Esophagus squamous epithelium (tissue), 5 donors: Measurements from ENCODE around the gene KLHL21. TPM values are rescaled to one million over a fixed set of nuclear protein-coding genes. Genes with fewer than 3 reads are reported as not detected.
A peak's percentile ranks its signal among the peaks of the same experiment; 100 is the strongest.

Experiments used
- DNase-seq: peaks from one replicate; lab custom pipeline; 2025; lab: John Stamatoyannopoulos, UW
- H3K27ac ChIP-seq, 4 donors: fragments of 200-600 bp; sonication (generic); one replicate each; pipeline ENCODE4 v1.5.1; 2016 to 2019; ENCODE audit warnings: mild to moderate bottlenecking in 1 of 4
- H3K27me3 ChIP-seq, 4 donors: fragments of 200-600 bp; sonication (generic); 1 replicate in 3 of 4; 2 replicates in 1 of 4; pipeline versions ENCODE4 v1.5.1 to v1.6.0; 2017 to 2021; ENCODE audit warnings: antibody characterized with exemption in 1 of 4
- H3K36me3 ChIP-seq, 3 donors: fragments of 200-600 bp; sonication (generic); one replicate each; pipeline ENCODE4 v1.5.1; 2016 to 2019
- H3K4me1 ChIP-seq, 3 donors: fragments of 200-600 bp; sonication (generic); one replicate each; pipeline ENCODE4 v1.5.1; 2017 to 2019
- H3K4me3 ChIP-seq, 4 donors: fragments of 200-600 bp; sonication (generic); 1 replicate in 3 of 4; 2 replicates in 1 of 4; pipeline ENCODE4 v1.5.1; 2016 to 2019; ENCODE audit warnings: mild to moderate bottlenecking in 2 of 4, moderate library complexity in 1 of 4
- H3K9me3 ChIP-seq, 3 donors: fragments of 200-600 bp; sonication (generic); one replicate each; pipeline ENCODE4 v1.5.1; 2016 to 2019
- POLR2A ChIP-seq, 4 donors: fragments of 450-650 bp; IDR thresholded peaks; one replicate each; pipeline ENCODE4 v1.6.1; 2017; ENCODE audit warnings: antibody characterized with exemption in 4 of 4, mild to moderate bottlenecking in 4 of 4, moderate library complexity in 3 of 4
- WGBS, 2 donors: methylation state at CpG; one replicate each; pipeline ENCODE4 v1.1.5; 2018; 5-methylcytosine and 5-hydroxymethylcytosine counted together
- intact Hi-C: fragments of 100-400 bp; cut with DNase I; formaldehyde crosslinking; loops from one replicate; pipeline ENCODE4 v1.15.0; 2022
- total RNA-seq, 4 donors: library from RNA; depleted of rRNA; stranded (reverse); fragments of >200 nt; gene quantifications; one replicate each; pipeline ENCODE4 v1.1.0, GENCODE V29; 2016
- TF ChIP-seq, protein P1 (sequence below), 6 experiments: fragments of 450-650 bp in 4 of 6; fragments of 200-600 bp in 2 of 6; sonication (generic) in 2 of 6; IDR thresholded peaks; one replicate each; pipeline ENCODE4 v1.5.1; 2016 to 2019; ENCODE audit warnings: antibody characterized with exemption in 6 of 6, mild to moderate bottlenecking in 4 of 6, moderate library complexity in 4 of 6
- donor health status: DM: yes; HTN: yes; CAD: no.

Gene KLHL21
- total RNA-seq, 4 donors from 2014 or later = 45.9 to 68.1 (median 55.1) TPM

DNA sequence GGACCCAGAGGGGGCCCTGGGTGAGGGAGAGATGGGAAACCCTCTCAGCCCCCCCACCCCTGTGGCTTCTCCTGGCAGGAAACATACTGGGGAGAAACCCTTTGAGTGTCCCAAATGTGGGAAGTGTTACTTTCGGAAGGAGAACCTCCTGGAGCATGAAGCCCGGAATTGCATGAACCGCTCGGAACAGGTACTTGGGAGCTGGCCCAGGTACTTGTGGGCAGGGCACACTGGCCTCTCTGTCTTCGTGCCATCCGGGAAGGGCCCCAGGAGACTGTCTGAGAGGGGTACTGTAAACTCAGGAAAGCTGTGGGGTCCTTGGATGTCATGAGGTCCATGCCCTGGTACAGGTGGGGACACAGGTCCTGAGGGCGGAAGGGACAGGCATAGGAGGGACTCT lies 16.8 kb downstream of the KLHL21 start:
- Histone ChIP-seq H3K27me3 (no peaks in the 10 kb centered on the region), H3K4me3 (no peak overlapping the region), H3K36me3 (peaks cover 18 to 48% (median 25%) of the 10 kb centered on the region in 3 donors), H3K4me1 (peaks cover 42 to 96% (median 44%) of the 10 kb centered on the region in 3 donors), H3K9me3 (no peaks in the 10 kb centered on the region), H3K27ac (peak overlapping the region in 2 of 4 donors; percentile 24 to 82)
- WGBS, 2 donors = 86 to 92% methylated on average over 2 to 5 of the region's 7 CpGs
- no peak for DNase-seq
- intact Hi-C loops = no loop called here
- no peak for TF ChIP-seq POLR2A (IDR thresholded peaks at IDR 0.05)
- TF ChIP-seq, protein P1, sequence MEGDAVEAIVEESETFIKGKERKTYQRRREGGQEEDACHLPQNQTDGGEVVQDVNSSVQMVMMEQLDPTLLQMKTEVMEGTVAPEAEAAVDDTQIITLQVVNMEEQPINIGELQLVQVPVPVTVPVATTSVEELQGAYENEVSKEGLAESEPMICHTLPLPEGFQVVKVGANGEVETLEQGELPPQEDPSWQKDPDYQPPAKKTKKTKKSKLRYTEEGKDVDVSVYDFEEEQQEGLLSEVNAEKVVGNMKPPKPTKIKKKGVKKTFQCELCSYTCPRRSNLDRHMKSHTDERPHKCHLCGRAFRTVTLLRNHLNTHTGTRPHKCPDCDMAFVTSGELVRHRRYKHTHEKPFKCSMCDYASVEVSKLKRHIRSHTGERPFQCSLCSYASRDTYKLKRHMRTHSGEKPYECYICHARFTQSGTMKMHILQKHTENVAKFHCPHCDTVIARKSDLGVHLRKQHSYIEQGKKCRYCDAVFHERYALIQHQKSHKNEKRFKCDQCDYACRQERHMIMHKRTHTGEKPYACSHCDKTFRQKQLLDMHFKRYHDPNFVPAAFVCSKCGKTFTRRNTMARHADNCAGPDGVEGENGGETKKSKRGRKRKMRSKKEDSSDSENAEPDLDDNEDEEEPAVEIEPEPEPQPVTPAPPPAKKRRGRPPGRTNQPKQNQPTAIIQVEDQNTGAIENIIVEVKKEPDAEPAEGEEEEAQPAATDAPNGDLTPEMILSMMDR (IDR thresholded peaks at IDR 0.05) = no peak

DNA sequence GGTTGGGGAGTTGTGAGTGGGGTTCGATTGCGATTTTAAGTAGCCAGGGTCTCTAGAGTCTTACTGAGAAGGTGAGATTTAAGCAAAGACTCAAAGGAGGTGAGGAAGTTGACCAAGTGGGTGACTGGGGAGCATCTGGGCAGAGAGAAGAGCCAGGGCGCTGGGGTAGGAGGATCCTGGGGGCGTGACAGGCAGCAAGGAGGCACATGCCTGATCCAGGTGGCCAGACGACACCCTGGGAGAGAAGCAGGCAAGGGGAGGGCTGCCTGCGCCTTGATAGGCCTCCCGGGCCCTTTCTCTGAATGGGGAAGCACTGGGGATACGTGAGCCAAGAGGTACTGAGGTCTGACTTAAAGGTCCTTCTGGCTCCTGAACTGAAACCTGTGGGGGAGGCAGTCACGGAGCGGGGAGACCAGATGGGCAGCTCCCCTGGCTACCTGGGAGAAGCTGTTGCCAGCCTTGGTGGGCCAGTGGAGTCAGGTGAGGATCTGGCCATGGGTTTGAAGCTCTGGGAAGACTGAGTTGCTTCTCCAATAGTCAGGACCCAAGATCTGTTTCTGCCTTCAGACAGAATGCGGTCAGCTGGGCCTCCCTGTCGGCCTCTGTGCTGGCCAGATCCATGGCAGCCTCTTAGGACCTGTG lies 17.5 kb downstream of the KLHL21 start:
- Histone ChIP-seq H3K36me3 (peaks cover 13 to 42% (median 18%) of the 10 kb centered on the region in 3 donors), H3K4me1 (peaks cover 48 to 98% (median 49%) of the 10 kb centered on the region in 3 donors), H3K9me3 (no peaks in the 10 kb centered on the region), H3K27ac (peak overlapping the region in 1 of 4 donors; percentile 24), H3K4me3 (no peak overlapping the region), H3K27me3 (no peaks in the 10 kb centered on the region)
- intact Hi-C loops = no loop called here
- no peak for DNase-seq
- TF ChIP-seq POLR2A (IDR thresholded peaks at IDR 0.05) = no peak
- TF ChIP-seq, protein P1 (IDR thresholded peaks at IDR 0.05) = no peak
- 64 to 79% methylated on average over 8 to 10 of the region's 12 CpGs for WGBS, 2 donors

DNA sequence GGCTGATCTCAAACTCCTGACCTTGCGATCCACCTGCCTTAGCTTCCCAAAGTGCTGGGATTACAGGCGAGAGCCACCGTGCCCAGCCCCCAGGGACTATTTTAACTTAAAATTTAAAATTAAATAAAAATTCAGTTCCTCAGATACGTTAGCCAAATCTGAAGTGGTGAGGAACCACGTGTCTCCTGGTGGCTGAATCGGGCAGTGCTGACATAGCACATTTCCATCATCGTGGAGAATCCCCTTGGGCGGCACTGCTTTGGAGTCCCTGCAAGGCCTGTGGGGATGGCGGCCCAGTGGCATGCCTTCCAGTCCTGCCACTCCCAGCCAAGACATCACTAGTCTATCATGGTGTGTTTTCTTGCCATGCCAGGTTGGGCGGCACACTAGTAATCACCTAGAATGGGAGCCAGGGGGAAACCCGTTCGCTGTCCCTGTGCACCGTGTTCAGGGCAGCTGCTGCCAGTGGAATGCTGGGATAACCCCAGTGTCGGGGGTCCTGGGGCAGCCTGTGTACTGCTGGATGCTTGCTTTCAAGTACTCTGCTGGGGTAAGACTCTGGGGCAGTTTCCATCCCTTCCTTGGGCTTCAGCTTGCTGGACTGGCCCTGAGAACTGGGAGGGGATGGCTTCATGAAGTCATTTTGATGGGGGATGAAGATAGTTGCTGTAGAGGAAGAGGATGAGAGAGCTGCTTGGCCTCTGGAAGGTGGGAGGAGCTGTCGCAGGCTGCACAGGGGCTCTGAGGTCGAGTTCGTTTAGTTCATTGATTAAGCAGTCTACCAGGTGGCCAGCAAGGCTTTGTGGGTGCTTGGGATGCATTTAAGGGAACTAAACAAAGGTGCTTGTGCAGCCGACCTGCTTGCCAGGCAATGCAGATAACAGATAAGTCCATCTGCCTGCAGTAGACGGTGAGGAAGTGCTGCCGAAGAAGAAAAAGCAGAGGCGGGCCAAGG lies 18.3 kb downstream of the KLHL21 start:
- H3K27me3 ChIP-seq = no peaks in the 10 kb centered on the region
- H3K9me3 ChIP-seq = no peaks in the 10 kb centered on the region
- no peak overlapping the region for H3K4me3 ChIP-seq
- WGBS, 2 donors = 62 to 63% methylated on average over 16 to 21 of the region's 21 CpGs
- no peak overlapping the region for H3K27ac ChIP-seq
- TF ChIP-seq, protein P1 (IDR thresholded peaks at IDR 0.05) = peak in 4 of 6 experiments; percentile 7 to 38 (median 24)
- TF ChIP-seq POLR2A (IDR thresholded peaks at IDR 0.05) = no peak
- H3K4me1 ChIP-seq = peaks cover 47 to 92% (median 51%) of the 10 kb centered on the region in 3 donors
- intact Hi-C loops = no loop called here
- H3K36me3 ChIP-seq = peaks cover 10 to 34% (median 13%) of the 10 kb centered on the region in 3 donors
- no peak for DNase-seq

DNA sequence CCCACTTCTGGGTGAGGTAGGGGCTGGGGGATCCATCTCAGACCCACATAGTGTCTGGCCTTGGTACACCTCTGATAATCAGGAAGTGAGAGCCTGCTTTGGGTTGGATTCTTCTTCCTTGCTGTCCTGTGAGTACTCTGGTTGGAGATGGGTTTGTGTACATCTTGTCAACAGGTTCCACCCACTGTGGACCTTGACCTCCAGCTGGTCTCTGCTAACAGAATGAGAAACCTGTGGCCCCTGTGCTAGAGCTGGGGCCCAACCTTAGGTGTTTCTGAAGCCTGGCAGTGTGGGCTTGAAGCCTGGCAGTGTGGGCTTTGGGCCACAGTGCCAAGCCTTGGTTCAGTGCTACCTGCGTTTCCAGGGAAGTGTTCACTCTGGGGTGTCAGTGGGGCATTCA lies 20.3 kb downstream of the KLHL21 start:
- intact Hi-C loops = no loop called here
- Histone ChIP-seq H3K36me3 (peaks cover 0 to 18% (median 0%) of the 10 kb centered on the region in 3 donors), H3K4me3 (no peak overlapping the region), H3K9me3 (no peaks in the 10 kb centered on the region), H3K27me3 (no peaks in the 10 kb centered on the region), H3K4me1 (peaks cover 31 to 78% (median 39%) of the 10 kb centered on the region in 3 donors), H3K27ac (peak overlapping the region in 2 of 4 donors; percentile 20 to 98)
- WGBS, 2 donors = 50% methylated on average over 1 of the region's 1 CpG; no CpG with 5 or more reads in 1 of the 2 donors
- TF ChIP-seq, protein P1 (IDR thresholded peaks at IDR 0.05) = no peak
- TF ChIP-seq POLR2A (IDR thresholded peaks at IDR 0.05) = no peak
- no peak for DNase-seq
